NCI-H1694 treated with DMSO at 0.1 percent for 48 hours (cell line): Measurements from ENCODE around the gene DNAJB8.

ENCODE experiments used
- DNase-seq: peaks from one replicate; lab custom pipeline; 2025; lab: John Stamatoyannopoulos, UW

DNAJB8 gene

GRCh38 chr3:128464188-128464587 lies 2.5 kb downstream of the DNAJB8 start:
- DNase-seq: no peak

DNA sequence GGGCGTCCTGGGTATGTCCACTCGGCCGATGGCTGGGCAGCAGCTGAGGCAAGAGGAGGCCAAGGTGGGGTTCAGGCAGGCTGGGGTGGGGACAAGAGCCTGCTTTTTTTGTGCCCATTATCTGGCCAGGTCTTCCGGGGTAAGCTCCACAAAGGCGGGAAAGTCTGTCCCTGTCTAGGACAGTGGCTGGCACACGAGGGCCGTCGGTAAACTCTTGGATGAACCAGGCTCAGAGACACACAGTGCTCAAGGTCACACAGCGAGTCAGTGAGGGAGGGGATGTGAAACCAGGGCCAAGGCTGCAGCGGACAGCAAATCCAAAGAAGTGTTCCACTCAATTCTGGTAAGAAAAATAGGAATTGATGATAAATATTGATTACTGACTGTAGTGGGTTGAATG lies 2.9 kb downstream of the DNAJB8 start:
- DNase-seq: no peak

- DNase-seq: no peak
Measured at GRCh38 chr3:128463354-128463753, 3.3 kb downstream of the DNAJB8 start.

DNA sequence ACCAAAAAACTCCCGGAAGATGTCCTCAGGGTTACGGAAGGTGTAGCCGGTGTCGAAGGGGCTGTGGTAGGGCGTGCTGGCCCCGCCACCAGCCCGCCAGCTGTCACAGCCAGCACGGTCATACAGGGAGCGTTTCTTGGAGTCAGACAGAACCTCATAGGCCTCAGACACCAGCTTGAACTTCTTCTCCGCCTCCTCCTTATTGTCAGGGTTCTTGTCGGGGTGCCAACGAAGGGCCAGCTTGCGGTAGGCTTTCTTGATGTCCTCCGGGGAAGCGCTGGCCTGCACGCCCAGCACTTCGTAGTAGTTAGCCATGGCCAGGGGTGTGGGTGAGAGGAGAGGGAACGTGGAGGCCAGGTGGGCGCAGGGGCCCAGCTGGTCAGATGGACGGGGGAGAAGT lies 3.8 kb downstream of the DNAJB8 start:
- no peak for DNase-seq

DNA sequence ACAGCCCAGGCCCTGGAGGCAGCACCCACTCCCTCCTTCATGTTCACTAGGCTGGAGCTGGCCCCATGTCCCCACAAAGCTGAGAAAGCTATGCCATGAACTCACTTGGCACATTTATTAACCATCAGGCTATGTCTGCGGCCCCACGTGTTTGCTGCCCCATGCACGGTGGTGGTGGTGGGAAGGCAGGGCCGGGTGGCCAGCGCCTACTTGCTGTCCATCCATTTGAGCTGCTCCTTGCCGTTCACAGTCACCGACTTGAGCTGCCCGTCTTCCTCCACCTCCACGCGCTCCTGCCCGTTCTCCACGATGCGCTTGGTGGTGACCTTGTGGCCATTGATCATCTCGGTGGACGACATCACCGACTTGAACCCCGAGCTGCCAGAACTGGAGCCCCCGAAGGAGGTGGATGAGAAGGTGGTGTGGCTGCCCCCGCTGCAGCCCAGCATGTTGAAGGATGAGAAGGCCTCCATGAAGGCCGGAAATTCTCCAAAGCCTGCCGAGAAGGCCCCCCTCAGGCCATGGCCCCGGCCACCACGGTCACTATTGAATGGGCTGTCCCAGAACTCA lies 4.3 kb downstream of the DNAJB8 start:
- DNase-seq: no peak

DNA sequence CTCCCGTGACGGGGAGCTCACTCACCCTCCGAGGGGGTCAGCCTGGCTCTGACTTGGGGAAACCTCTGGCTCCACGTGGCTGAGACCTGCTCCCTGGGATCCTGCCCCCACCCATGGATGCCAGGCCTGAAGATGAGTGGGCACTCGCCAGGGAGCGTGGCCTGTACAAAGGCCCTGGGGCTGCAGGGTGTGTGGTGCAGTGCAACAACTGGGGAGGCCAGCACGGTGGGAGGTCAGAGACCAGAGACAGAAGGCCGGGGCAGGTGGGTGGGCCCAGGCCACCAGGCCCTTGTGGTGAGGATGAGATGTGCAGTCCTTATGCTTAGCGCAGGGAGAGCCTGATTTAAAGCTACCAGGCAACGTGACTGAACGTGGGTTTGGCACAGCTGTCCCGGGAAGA lies 5.0 kb downstream of the DNAJB8 start:
- DNase-seq: no peak

DNA sequence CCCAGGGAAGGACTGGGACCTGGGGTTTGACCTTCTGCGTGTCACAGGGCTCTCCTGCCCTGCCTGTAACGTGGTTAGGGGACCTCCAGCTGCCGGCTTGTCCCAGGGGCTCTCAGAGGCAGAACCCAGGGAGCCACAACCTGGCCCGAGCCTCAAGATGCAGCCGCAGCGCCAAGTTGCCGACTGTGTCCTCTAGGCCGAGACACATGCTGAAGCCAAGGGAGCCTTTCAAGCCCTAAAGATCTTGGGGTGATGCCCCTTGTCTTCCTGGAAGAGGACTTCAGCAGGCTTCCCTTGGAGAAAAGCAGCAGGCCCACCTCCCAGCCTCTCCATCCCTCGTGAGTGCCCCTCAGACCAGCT lies 7.2 kb downstream of the DNAJB8 start:
- DNase-seq: no peak

GRCh38 chr3:128458746-128459460 lies 7.8 kb downstream of the DNAJB8 start:
- DNase-seq: no peak

GRCh38 chr3:128457937-128458336 lies 8.8 kb downstream of the DNAJB8 start:
- no peak for DNase-seq

GRCh38 chr3:128456776-128457715 lies 9.6 kb downstream of the DNAJB8 start:
- no peak for DNase-seq

DNA sequence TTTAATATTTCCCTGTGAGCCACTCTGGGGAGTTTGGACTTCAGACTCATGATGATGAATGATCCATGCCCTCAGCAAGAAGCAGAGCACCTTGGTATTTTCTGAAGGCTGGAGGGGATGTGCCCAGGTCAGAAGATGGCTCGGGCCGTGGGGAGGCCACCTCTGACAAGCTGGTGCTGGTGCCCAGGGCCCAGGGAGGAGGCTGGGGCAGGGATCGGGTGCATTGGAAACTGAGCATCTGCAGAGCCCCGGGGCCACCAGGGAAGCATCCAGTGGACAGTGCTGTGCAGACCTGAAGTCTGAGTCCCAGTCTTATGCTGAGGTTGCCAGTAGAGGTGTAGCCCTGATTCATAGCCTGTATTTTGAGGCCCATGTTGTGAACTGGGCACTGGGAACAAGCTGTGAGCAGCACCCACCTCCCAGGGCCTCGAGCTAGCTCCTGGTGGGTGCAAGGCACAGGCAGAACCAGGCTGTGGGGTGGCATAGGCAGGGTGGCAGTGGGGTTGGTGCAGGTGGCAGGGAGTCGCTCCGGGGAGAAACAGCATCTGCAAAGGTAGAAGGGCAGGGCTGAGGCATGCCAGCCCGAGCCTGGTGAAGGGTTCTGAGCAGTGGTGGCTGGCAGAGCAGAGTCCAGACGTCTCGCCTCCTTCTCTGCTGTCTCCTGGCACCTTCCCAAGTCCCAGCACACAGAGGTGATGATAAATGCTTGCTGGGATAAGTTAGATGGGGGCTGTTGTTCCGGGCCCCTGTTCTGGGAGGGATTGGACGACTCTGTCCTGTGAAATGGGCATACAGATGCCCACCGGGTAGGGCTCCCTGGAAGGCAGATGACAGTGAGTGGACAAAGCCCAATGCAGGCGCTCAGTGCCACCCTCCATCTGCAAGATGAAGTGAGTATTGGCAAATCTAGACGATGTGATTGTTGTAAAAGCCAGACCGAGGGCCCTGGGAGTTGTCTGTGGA lies 10.6 kb downstream of the DNAJB8 start:
- no peak for DNase-seq

DNA sequence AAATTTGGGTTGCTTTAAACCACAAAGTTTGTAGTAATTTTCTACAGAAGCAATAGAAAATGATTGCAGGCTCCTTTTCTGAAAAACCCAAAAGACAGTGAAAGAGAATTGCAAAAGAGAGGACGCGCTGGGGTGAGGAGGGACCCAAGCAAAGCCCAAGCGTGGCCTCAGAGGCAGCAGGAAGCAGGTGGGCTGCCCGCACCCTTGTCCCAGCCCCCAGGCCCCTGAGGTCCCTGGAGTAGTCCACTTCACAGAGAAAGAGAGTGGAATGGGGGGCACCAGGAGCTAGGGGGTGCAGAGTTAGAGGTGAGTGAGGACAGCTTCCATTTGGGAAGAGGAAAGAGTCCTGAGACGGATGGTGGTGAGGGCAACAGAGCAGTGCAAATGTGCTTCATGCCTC lies 11.6 kb downstream of the DNAJB8 start:
- DNase-seq: no peak

- DNase-seq: no peak
Measured at GRCh38 chr3:128454310-128454618, 12.4 kb downstream of the DNAJB8 start.

GRCh38 chr3:128453501-128454309 lies 13.0 kb downstream of the DNAJB8 start:
- no peak for DNase-seq

DNA sequence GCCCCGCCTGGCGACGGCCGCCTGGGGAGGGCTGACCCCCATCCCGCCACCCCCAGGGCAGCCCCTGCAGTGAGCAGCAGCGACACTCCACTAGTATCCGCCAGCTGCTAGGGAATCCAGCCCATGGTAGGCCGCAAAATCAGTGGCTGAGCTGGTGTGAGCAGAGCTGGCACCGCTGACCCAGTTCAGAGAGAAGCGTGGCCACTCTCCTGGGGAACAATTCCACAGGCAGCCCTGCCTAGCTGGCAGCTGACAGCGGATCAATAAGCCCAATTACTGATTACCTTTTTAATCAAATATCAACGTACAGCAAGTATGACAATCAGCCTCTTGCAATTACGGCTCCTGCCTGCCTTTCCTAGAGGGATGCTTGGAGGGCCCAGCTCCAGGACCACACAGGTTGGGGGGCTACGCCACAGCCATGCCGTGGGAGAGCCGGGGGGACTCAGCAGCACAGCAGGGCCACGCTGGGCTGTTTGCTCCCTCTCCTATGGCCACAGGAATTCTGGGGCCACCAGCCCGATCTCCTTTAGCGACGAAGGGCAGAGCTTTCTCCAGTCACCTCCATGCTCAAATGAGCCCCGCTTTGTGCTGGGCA lies 13.9 kb downstream of the DNAJB8 start:
- no peak for DNase-seq

GRCh38 chr3:128452120-128452519 lies 14.6 kb downstream of the DNAJB8 start:
- DNase-seq: no peak

- DNase-seq: no peak
Measured at GRCh38 chr3:128449111-128449638, 17.5 kb downstream of the DNAJB8 start.

GRCh38 chr3:128448491-128448890 lies 18.2 kb downstream of the DNAJB8 start:
- no peak for DNase-seq

- DNase-seq: no peak
Measured at GRCh38 chr3:128447561-128448013, 19.1 kb downstream of the DNAJB8 start.

- DNase-seq: no peak
Measured at GRCh38 chr3:128446821-128447220, 19.9 kb downstream of the DNAJB8 start.
